HCT116 (cell line): ENCODE measurements around the gene EXD2. TPM values are rescaled to one million over a fixed set of nuclear protein-coding genes. Genes with fewer than 3 reads are reported as not detected.

Experiments
- ATAC-seq: fragments of 200-7000 bp; cut with Tn5 transposase; 2 replicates; pipeline ENCODE4 v1.9.1; 2020; ENCODE audit warnings: mild to moderate bottlenecking, moderate library complexity
- BruUV-seq: library from RNA; stranded (reverse); fragments of 400-500 nt; replicated peaks from 2 replicates; lab custom pipeline; 2021; lab: Mats Ljungman, UMichigan
- CTCF ChIA-PET: fragments of 300-600 bp; sonication (Branson Sonifier 250); formaldehyde crosslinking; loops from one replicate; lab custom pipeline; 2021; ENCODE audit warnings: antibody characterized with exemption; lab: Charles Lee
- POLR2A ChIA-PET: fragments of 300-600, 350-600 bp; sonication (Branson Sonifier 250); formaldehyde crosslinking; loops from one replicate; lab custom pipeline; 2021; ENCODE audit warnings: antibody characterized with exemption; lab: Charles Lee
- RAD21 ChIA-PET, 2 experiments: fragments of 300-600 bp; sonication (Branson Sonifier 250); formaldehyde crosslinking; loops; one replicate each; lab custom pipeline; 2023; ENCODE audit warnings: low total read pairs in 2 of 2; ENCODE audit not compliant: uncharacterized antibody in 2 of 2, unreplicated experiment in 2 of 2, low non-redundant PET in 1 of 2; lab: Charles Lee
- DNase-seq: peaks from one replicate; pipeline ENCODE4 v3.0.0-alpha.2; 2010; ENCODE audit warnings: low read depth, low spot score
- H2AFZ ChIP-seq: fragments of 200-600 bp; shearing (Covaris generic), sonication (generic); 2 replicates; pipeline ENCODE4 v1.6.1; 2017; ENCODE audit warnings: low read depth, mixed run types, mixed read lengths, antibody characterized with exemption, low read length; ENCODE audit not compliant: poor library complexity, severe bottlenecking
- H3K27ac ChIP-seq: 2 replicates; pipeline ENCODE4 v1.5.1; 2012; ENCODE audit warnings: low read depth, low read length
- H3K27me3 ChIP-seq: fragments of 200-600 bp; sonication (generic); 2 replicates; pipeline ENCODE4 v1.6.1; 2016; ENCODE audit warnings: mixed run types, low read length, mixed read lengths; ENCODE audit not compliant: insufficient read depth
- H3K36me3 ChIP-seq, 2 experiments: fragments of 200-500 bp in 1 of 2; fragments of 200-600 bp in 1 of 2; sonication (Bioruptor generic) in 1 of 2; sonication (generic) in 1 of 2; 2 replicates each; pipeline versions ENCODE4 v1.5.1 to v1.6.1; 2014 to 2016; ENCODE audit warnings: low read length in 2 of 2, inconsistent platforms in 1 of 2, mixed read lengths in 1 of 2, mixed run types in 1 of 2; ENCODE audit not compliant: insufficient read depth in 2 of 2, control insufficient read depth in 1 of 2
- H3K4me1 ChIP-seq, 2 experiments: fragments of 200-600 bp in 1 of 2; sonication (generic) in 1 of 2; 2 replicates each; pipeline versions ENCODE4 v1.5.1 to v1.6.1; 2012 to 2017; ENCODE audit warnings: low read length in 2 of 2, inconsistent platforms in 1 of 2, mild to moderate bottlenecking in 1 of 2, mixed read lengths in 1 of 2, mixed run types in 1 of 2, moderate library complexity in 1 of 2; ENCODE audit not compliant: insufficient read depth in 2 of 2, control insufficient read depth in 1 of 2
- H3K4me2 ChIP-seq: fragments of 200-600 bp; sonication (generic); 2 replicates; pipeline ENCODE4 v1.6.1; 2017; ENCODE audit warnings: mixed run types, low read length, mixed read lengths
- H3K4me3 ChIP-seq, 2 experiments: fragments of 200-600 bp in 1 of 2; sonication (generic) in 1 of 2; replicated peaks in 1 of 2; 2 replicates each; pipeline ENCODE4 v1.5.1; 2011 to 2016; ENCODE audit warnings: low read length in 2 of 2, control low read depth in 1 of 2, low read depth in 1 of 2, mild to moderate bottlenecking in 1 of 2, mixed read lengths in 1 of 2, mixed run types in 1 of 2
- H3K79me2 ChIP-seq: fragments of 200-600 bp; sonication (generic); 2 replicates; pipeline ENCODE4 v1.6.1; 2017; ENCODE audit warnings: mild to moderate bottlenecking, mixed run types, low read length, moderate library complexity, mixed read lengths; ENCODE audit not compliant: insufficient read depth
- H3K9ac ChIP-seq: fragments of 200-600 bp; sonication (generic); 2 replicates; pipeline ENCODE4 v1.6.1; 2016; ENCODE audit warnings: low read length, mixed read lengths
- H3K9me2 ChIP-seq: fragments of 200-600 bp; sonication (generic), shearing (Covaris generic); 2 replicates; pipeline ENCODE4 v1.6.1; 2017; ENCODE audit warnings: mixed run types, mild to moderate bottlenecking, moderate library complexity; ENCODE audit not compliant: insufficient read depth
- H3K9me3 ChIP-seq, 2 experiments: fragments of 200-500 bp in 1 of 2; fragments of 200-600 bp in 1 of 2; sonication (Bioruptor generic) in 1 of 2; sonication (generic) in 1 of 2; 2 replicates each; pipeline ENCODE4 v1.6.1; 2014 to 2017; ENCODE audit warnings: low read length in 2 of 2, mixed read lengths in 2 of 2, inconsistent platforms in 1 of 2, low read depth in 1 of 2, mild to moderate bottlenecking in 1 of 2, mixed run types in 1 of 2, moderate library complexity in 1 of 2; ENCODE audit not compliant: control insufficient read depth in 1 of 2, insufficient read depth in 1 of 2
- H4K20me1 ChIP-seq: fragments of 200-600 bp; sonication (generic), shearing (Covaris generic); 2 replicates; pipeline ENCODE4 v1.6.1; 2017; ENCODE audit warnings: mixed run types, mild to moderate bottlenecking, moderate library complexity; ENCODE audit not compliant: insufficient read depth
- CTCF ChIP-seq, 3 experiments: fragments of 200-600 bp in 1 of 3; sonication (generic) in 1 of 3; IDR thresholded peaks in 2 of 3; conservative IDR thresholded peaks in 1 of 3; 2 replicates each; pipeline ENCODE4 v1.5.1; 2012 to 2017; ENCODE audit warnings: low read depth in 2 of 3, low read length in 2 of 3, antibody characterized with exemption in 1 of 3, borderline replicate concordance in 1 of 3, control low read depth in 1 of 3, mild to moderate bottlenecking in 1 of 3, mixed read lengths in 1 of 3, mixed run types in 1 of 3, moderate library complexity in 1 of 3; ENCODE audit not compliant: insufficient read depth in 1 of 3
- ELF1 ChIP-seq: IDR thresholded peaks from 2 replicates; pipeline ENCODE4 v1.6.1; 2012; ENCODE audit warnings: low read depth, borderline replicate concordance
- EZH2 ChIP-seq: fragments of 200-600 bp; sonication (generic); IDR thresholded peaks from 2 replicates; pipeline ENCODE4 v1.6.1; 2017; ENCODE audit warnings: antibody characterized with exemption, mixed run types
- FOSL1 ChIP-seq: IDR thresholded peaks from 2 replicates; pipeline ENCODE4 v1.6.1; 2012; ENCODE audit warnings: low read depth
- JUND ChIP-seq: IDR thresholded peaks from 2 replicates; pipeline ENCODE4 v1.6.1; 2012
- MAX ChIP-seq: IDR thresholded peaks from 2 replicates; pipeline ENCODE4 v1.6.1; 2012
- POLR2A ChIP-seq: IDR thresholded peaks from 2 replicates; pipeline ENCODE4 v1.7.0; 2011; ENCODE audit warnings: borderline replicate concordance; ENCODE audit not compliant: insufficient read depth, insufficient read length; ENCODE audit errors: extremely low read depth
- POLR2AphosphoS5 ChIP-seq: IDR thresholded peaks from 2 replicates; pipeline ENCODE4 v1.6.1; 2011; ENCODE audit warnings: mild to moderate bottlenecking, low read depth, low read length, moderate library complexity
- REST ChIP-seq: IDR thresholded peaks from 2 replicates; pipeline ENCODE4 v1.6.1; 2012; ENCODE audit warnings: low read depth
- SIN3A ChIP-seq: IDR thresholded peaks from 2 replicates; pipeline ENCODE4 v1.6.1; 2012; ENCODE audit warnings: low read depth
- SP1 ChIP-seq: IDR thresholded peaks from 2 replicates; pipeline ENCODE4 v1.6.1; 2012; ENCODE audit warnings: low read depth
- SRF ChIP-seq: IDR thresholded peaks from 2 replicates; pipeline ENCODE4 v1.6.1; 2012; ENCODE audit warnings: low read depth
- ZBTB33 ChIP-seq: IDR thresholded peaks from 2 replicates; pipeline ENCODE4 v1.6.1; 2011; ENCODE audit warnings: mild to moderate bottlenecking, low read length, moderate library complexity; ENCODE audit not compliant: insufficient replicate concordance; ENCODE audit errors: extremely low read depth
- ZFX ChIP-seq: fragments of 450-650 bp; IDR thresholded peaks from 2 replicates; pipeline ENCODE4 v1.6.1; 2017
- ZNF274 ChIP-seq: fragments of 200-500 bp; sonication (Bioruptor generic); IDR thresholded peaks from 2 replicates; pipeline ENCODE4 v1.6.1; 2014; ENCODE audit warnings: mild to moderate bottlenecking, low read depth, low read length, inconsistent platforms
- intact Hi-C: fragments of 100-400 bp; cut with micrococcal nuclease; formaldehyde crosslinking; loops from 2 replicates; pipeline ENCODE4 v1.10.0; 2022
- total RNA-seq: library from RNA; stranded (reverse); gene quantifications from one replicate; pipeline ENCODE4 v1.2.1, GENCODE V29; 2021; ENCODE audit not compliant: unreplicated experiment
- TF ChIP-seq, protein P1 (sequence below): IDR thresholded peaks from 2 replicates; pipeline ENCODE4 v1.6.1; 2012

Gene EXD2
- total RNA-seq, 1 experiment from 2014 or later = 20.2 TPM

DNA sequence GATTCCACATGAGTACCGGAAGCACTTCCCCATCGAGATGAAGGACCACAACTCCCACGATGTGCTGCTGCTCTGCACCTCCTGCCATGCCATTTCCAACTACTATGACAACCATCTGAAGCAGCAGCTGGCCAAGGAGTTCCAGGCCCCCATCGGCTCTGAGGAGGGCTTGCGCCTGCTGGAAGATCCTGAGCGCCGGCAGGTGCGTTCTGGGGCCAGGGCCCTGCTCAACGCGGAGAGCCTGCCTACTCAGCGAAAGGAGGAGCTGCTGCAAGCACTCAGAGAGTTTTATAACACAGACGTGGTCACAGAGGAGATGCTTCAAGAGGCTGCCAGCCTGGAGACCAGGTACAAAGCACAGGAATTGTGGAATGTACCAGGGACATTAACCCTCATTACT lies 46.3 kb downstream of the EXD2 start (continued):
- TF ChIP-seq CTCF (IDR thresholded peaks at IDR 0.05 in 2 of 3, conservative IDR thresholded peaks at IDR 0.05 in 1 of 3; ENCODE audit: borderline replicate concordance in 1 of 3, insufficient read depth in 1 of 3, low read depth in 2 of 3, low read length in 2 of 3) (no peak), EZH2 (no peak), POLR2A (no peak), ELF1 (no peak), SP1 (no peak), REST (no peak), FOSL1 (no peak), POLR2AphosphoS5 (no peak)
- TF ChIP-seq, protein P1, sequence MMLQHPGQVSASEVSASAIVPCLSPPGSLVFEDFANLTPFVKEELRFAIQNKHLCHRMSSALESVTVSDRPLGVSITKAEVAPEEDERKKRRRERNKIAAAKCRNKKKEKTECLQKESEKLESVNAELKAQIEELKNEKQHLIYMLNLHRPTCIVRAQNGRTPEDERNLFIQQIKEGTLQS = no peak

DNA sequence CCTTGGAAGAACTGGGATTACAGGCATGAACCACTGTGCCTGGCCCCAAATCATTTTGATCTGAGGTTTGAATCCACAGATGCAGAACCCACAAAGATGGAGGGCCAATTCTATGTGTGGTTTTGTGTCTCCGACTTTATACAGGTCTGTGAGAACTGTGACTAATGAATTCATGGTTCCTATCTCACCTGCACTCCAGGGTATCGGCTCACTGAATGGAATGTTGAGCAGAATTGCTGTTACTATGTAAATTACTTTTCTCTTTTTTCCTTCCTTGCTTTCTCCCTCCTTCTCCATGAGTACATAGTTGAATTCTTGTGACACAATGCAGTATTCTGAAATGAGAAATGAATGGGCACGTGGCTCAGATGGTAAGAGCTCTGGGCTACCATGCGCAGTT lies 47.6 kb downstream of the EXD2 start:
- DNase-seq = no peak
- no peak overlapping the region for H3K27ac ChIP-seq
- no peak overlapping the region for H3K4me3 ChIP-seq
- H3K79me2 ChIP-seq = no peaks in the 10 kb centered on the region
- ChIA-PET POLR2A (no interaction called here), CTCF (no interaction called here), RAD21 (no interaction called here)
- H3K36me3 ChIP-seq = peaks cover 0 to 14% of the 10 kb centered on the region in 2 experiments; a peak in 2 of 4 replicates
- H2AFZ ChIP-seq = no peak overlapping the region
- H3K9me3 ChIP-seq = no peaks in the 10 kb centered on the region
- BruUV-seq = no TSS peak
- H4K20me1 ChIP-seq = no peaks in the 10 kb centered on the region
- no peaks in the 10 kb centered on the region for H3K27me3 ChIP-seq
- intact Hi-C loops = no loop called here
- no peaks in the 10 kb centered on the region for H3K4me1 ChIP-seq
- H3K9ac ChIP-seq = no peak overlapping the region
- H3K9me2 ChIP-seq = no peaks in the 10 kb centered on the region
- no peak overlapping the region for H3K4me2 ChIP-seq
- no peak for ATAC-seq
- no peak for TF ChIP-seq SP1
- TF ChIP-seq ZFX = no peak
- no peak for TF ChIP-seq POLR2A
- TF ChIP-seq, protein P1 = no peak
- no peak for TF ChIP-seq SRF
- no peak for TF ChIP-seq ZNF274
- no peak for TF ChIP-seq ZBTB33
- no peak for TF ChIP-seq EZH2
- TF ChIP-seq ELF1 = no peak
- TF ChIP-seq FOSL1 = no peak
- TF ChIP-seq SIN3A = no peak
- TF ChIP-seq JUND = no peak
- TF ChIP-seq MAX = no peak
